Muscle of leg (tissue), 11 donors: Measurements from ENCODE around the gene CBFA2T3. TPM values are rescaled to one million over a fixed set of nuclear protein-coding genes. Genes with fewer than 3 reads are reported as not detected.
A peak's percentile ranks its signal among the peaks of the same experiment; 100 is the strongest.

Experiments
- DNase-seq: peaks from one replicate; pipeline ENCODE4 v3.0.0; 2013
- H3K27ac ChIP-seq: one replicate; pipeline ENCODE4 v1.5.1; 2013; ENCODE audit warnings: mild to moderate bottlenecking, low read length, control low read depth
- H3K27me3 ChIP-seq: one replicate; pipeline ENCODE4 v1.6.1; 2013; ENCODE audit warnings: low read length; ENCODE audit not compliant: control insufficient read depth, insufficient read depth
- H3K36me3 ChIP-seq: one replicate; pipeline ENCODE4 v1.6.1; 2013; ENCODE audit warnings: low read length; ENCODE audit not compliant: control insufficient read depth, insufficient read depth
- H3K4me1 ChIP-seq: one replicate; pipeline ENCODE4 v1.6.1; 2013; ENCODE audit warnings: low read length; ENCODE audit not compliant: control insufficient read depth, insufficient read depth
- H3K4me3 ChIP-seq: one replicate; pipeline ENCODE4 v1.5.1; 2013; ENCODE audit warnings: low read length, control low read depth
- H3K9me3 ChIP-seq: replicated peaks from 2 replicates; pipeline ENCODE4 v1.6.1; 2013; ENCODE audit warnings: low read depth, low read length; ENCODE audit not compliant: control insufficient read depth
- WGBS: methylation state at CpG from one replicate; pipeline ENCODE4 v1.1.5; 2013; ENCODE audit warnings: missing lambda C conversion rate; ENCODE audit not compliant: insufficient coverage; 5-methylcytosine and 5-hydroxymethylcytosine counted together
- polyA plus RNA-seq, 8 donors: library from polyadenylated mRNA; unstranded; fragments of 120-200 nt; gene quantifications; one replicate each; pipeline versions ENCODE4 v1.2.1 to v1.2.3, GENCODE V29; 2013; ENCODE audit warnings: inconsistent platforms in 1 of 8, low replicate concordance in 1 of 8; ENCODE audit not compliant: insufficient read length in 8 of 8, insufficient read depth in 1 of 8
- total RNA-seq: library from RNA; stranded (reverse); fragments of 120-200 nt; gene quantifications from one replicate; pipeline ENCODE4 v1.2.4, GENCODE V29; 2013

Gene CBFA2T3
- total and polyA plus RNA-seq, 9 donors = 3.8 to 23.0 (median 17.8) TPM

DNA sequence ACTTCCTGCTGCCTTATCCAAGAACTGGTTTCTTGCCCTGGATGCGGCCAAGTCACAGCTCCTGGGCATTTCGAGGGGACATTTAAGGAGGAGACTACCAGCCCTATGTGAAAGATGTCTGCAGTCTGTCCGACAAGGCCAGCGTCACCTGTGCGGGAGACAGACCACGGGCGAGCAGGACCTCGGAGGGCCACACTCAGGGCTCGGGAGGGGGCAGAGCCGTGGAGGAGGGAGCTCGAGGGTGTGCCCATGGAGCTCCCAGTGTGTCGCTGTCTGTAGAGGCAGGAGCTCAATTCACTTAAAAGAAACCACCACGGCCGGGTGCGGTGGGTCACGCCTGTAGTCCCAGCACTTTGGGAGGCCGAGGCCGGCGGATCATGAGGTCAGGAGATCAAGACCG is 33.3 kb downstream of the CBFA2T3 start:
- no peak for DNase-seq
- Histone ChIP-seq H3K4me3 (no peak overlapping the region), H3K36me3 (no peaks in the 10 kb centered on the region), H3K9me3 (no peaks in the 10 kb centered on the region), H3K27ac (no peak overlapping the region), H3K27me3 (peaks cover 23% of the 10 kb centered on the region), H3K4me1 (peaks cover 20% of the 10 kb centered on the region)
- WGBS = 92% methylated on average over 16 of the region's 20 CpGs

DNA sequence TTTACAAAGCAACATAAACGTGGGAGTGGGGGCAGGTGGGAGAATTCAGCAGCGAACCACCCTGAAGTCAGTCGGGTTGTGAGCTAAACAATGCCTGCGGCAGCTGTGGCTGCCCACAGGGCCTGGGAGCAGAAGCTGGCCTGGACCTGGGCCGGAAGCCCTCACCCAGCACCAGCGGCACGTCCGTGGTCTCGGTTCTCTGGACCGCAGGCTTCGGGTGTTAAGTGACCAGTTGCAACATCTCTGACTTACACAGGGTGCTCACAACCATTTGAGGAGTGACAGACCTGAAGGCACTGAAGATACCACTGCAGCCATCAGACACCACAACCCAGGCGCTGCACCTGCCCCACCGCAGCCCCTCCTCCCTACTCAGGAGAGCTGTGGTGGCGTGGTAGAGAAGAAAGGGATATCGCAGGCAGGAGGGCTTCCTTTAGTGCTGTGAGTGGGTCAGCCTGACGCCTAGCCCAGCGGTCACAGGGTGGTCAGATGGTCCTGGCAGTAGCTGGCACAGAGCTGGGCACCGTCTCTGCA is 33.8 kb downstream of the CBFA2T3 start:
- DNase-seq = no peak
- no peak overlapping the region for H3K27ac ChIP-seq
- 86% methylated on average over 15 of the region's 18 CpGs for WGBS

DNA sequence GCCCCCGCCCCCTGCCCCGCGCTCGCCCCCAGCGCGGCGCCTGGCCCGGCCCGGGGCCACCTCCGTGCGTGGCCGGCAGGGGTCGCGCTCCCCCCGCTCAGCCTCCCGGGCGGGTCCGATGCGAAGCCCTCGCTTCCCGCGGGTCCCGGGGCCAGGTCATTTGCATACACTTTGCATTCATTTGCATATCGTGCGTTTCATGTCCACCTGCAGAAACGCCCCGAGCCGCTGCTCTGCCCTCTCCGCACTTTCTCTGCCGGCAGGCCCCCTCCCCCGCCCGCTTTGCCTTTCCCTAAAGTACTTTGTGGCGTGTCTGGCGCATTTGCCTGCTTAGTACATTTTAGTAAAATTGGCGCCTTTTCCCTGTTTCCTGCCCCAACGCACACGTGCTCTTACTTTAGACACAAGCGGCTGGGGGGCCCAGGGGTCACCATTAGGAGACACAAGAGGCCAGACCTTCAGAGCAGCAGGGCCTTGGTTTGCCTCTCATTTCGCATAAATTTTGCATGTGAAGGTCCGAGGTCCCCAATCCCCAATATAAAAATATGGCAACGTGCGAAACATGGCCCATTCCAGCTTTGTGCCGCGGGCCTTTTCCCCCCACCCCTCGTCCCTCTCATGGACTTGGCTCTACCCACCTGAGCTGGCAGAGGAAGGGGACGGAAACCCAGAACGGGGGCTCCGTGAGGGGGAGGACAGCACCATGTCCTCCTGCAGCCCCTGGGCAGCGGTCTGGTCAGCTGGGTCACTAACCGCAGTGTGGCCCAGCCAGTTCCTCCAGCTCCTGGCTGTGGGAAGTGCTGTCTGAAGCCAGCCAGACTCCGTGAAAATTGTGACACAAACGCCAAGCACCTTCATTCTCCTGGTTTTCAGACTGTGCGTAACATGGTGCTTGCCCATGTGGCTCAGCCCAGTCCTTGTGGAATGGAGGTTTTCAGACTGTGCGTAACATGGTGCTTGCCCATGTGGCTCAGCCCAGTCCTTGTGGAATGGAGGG is 34.8 kb downstream of the CBFA2T3 start:
- H3K4me3 ChIP-seq = no peak overlapping the region
- H3K4me1 ChIP-seq = peaks cover 35% of the 10 kb centered on the region
- H3K27ac ChIP-seq = no peak overlapping the region
- peaks cover 15% of the 10 kb centered on the region for H3K27me3 ChIP-seq
- peaks cover 8% of the 10 kb centered on the region for H3K36me3 ChIP-seq
- 14% methylated on average over 53 of the region's 54 CpGs for WGBS
- no peaks in the 10 kb centered on the region for H3K9me3 ChIP-seq
- peak; percentile 67 for DNase-seq

More for the DNA sequence above, 33.8 kb downstream of the CBFA2T3 start:
- Histone ChIP-seq H3K9me3 (no peaks in the 10 kb centered on the region), H3K4me3 (no peak overlapping the region), H3K36me3 (peaks cover 3% of the 10 kb centered on the region), H3K27me3 (peaks cover 18% of the 10 kb centered on the region), H3K4me1 (peaks cover 25% of the 10 kb centered on the region)

DNA sequence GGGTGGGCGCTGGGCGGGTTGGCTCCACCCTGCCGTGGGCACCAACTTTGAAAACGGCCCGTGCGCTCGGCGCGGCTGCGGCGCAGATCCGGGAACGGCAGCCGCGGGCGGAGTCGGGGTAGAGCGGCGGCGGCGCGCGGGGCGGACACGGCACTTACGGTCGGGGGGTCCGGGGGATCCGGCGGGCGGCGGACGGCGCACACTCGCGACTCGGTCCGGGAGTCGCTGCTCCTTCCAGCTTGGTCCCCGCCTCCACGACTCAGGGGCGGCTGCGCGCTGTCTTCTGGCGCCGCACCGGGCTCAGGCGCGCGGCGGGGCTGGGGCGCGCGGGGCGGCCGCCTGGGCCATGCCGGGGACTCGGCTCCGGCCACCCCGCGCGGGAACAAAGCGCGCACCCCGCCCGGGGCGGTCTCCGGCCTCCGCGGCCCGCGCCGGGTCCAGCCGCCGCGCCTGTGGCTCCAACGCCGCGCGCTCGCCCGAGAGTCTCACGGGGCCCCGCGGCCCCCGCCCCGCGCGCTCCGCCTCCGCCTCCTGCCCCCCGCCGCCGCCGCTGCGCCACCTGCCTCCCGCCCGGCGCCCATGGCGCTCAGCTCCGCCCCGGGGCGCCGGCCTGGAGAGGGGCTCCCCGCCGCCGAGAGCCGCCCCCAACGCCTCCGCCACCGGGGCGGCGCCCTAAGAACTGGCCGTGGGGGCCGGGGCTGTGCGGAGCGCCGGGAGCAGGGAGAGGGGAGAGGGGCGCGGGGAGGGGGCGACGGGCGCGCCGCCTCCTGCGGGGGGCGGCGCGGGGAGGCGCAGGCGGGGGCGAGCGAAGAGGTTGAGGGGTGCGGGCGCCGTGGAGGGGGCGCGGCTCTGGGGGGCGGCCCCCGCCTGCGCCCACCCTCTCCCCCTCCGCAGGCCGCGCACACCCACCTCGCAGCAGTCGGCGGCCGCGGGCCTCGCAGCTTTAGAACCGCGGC is 35.9 kb downstream of the CBFA2T3 start:
- Histone ChIP-seq H3K36me3 (peaks cover 9% of the 10 kb centered on the region), H3K4me1 (peaks cover 46% of the 10 kb centered on the region), H3K27me3 (peaks cover 15% of the 10 kb centered on the region), H3K27ac (no peak overlapping the region), H3K4me3 (peak overlapping the region; percentile 62), H3K9me3 (no peaks in the 10 kb centered on the region)
- under 1% methylated on average over 120 of the region's 152 CpGs for WGBS
- DNase-seq = peak; percentile 72

DNA sequence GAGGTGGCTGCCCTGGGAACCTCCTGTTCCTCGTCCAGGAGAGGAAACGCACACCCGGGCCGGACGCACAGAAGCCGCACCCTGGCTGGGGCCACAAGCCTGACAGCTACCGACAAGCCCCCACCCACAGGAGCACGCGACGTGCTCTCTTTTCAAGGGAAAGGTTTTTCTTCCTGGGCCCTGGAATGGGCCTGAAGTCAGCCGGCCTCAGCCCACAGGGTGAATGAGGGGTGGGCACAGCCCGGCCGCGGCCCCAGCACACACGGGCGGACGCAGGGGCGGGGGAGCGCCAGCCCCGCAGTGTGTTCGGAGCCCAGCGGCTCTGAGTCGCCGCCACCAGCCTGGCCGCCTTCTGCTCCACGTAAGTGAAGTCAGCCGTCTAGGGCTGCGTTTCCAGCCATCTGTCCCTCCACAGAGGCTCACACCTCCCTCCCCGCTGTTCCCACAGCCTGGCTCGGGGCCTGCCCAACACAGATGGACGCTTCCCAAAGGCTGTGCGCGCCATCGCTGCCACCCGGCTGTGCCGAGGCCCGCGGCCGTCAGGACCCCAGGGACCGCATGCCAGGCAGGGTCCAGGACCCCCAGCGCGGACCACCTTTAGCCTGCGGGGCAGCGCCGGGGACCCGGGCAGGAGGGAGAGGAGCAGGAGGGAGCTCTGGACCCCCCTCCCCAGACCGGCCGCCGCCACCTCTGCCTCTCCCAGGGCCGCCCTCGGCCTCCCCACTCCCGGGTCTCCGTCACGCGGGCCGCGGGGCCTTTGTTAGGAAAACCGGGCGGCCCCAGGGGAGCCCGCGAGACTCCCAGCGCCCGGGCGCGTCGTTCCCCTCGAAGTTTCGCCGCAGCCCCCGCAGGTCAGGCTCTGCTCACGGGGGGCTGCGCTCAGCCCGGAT is 36.8 kb downstream of the CBFA2T3 start:
- 1% methylated on average over 61 of the region's 73 CpGs for WGBS
- peak; percentile 74 for DNase-seq
- Histone ChIP-seq H3K36me3 (peaks cover 16% of the 10 kb centered on the region), H3K9me3 (no peaks in the 10 kb centered on the region), H3K27ac (peak overlapping the region; percentile 69), H3K27me3 (peaks cover 15% of the 10 kb centered on the region), H3K4me3 (peak overlapping the region; percentile 62), H3K4me1 (peaks cover 55% of the 10 kb centered on the region)

DNA sequence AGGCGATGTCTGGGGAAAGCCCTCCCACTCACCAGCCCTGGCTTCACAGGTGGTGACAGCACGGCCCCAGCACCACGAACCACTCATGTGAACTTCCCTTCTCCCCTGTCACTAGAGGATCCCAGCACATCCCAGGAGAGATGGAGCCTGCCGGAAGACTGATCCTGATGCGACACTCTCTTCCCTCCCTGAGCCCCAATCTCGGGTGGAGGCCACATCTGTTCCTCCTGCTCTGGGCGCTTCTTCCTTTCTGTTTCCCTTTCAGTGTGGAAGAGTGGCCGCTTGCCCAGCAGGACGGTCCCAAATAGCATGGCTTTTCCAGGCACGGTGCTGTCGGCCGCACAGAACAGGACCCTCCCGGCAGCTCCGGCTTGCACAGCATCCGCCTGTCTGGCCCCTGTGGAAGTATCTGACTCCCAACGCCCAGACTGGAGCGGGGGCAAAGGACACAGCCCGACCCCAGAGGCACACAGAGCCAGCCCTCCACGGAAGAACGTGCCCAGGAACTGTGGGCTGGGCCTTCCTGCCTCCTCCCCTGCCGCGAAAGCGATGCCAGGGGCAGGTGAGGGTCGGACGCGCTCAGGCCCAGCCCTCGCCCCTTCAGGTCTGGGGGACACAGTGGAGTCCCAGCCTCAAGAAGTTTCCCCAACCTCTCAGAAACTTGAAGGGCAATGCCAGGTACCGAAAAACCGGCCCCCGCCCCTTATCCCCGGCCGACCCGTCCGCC is 37.6 kb downstream of the CBFA2T3 start:
- Histone ChIP-seq H3K36me3 (peaks cover 16% of the 10 kb centered on the region), H3K27me3 (peaks cover 15% of the 10 kb centered on the region), H3K27ac (peak overlapping the region; percentile 69), H3K4me3 (peak overlapping the region; percentile 62), H3K4me1 (peaks cover 56% of the 10 kb centered on the region), H3K9me3 (no peaks in the 10 kb centered on the region)
- 8% methylated on average over 32 of the region's 34 CpGs for WGBS
- peak; percentile 79 for DNase-seq

DNA sequence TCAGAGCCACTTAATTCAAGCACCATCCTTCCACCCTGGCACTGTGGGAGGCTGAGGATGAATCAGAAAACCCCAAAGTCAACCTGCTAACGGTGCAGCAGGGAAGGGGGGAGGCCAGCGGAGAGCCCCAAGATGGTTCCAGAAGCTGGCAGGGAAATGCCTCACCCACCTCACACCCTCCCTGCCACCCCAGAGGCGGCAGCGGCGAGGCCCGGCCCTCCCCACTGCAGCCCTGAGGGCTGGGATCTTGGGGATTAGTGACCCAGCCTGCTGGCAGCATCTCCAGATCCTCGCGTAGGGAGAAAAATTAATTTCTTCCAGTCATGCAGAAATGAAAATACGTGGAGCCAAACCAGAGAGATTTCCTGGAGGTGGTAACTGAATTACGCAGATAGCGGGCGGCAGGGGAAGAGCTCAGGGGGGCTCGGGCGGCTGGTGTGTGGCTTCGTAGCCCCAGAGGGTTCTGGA is 38.2 kb downstream of the CBFA2T3 start:
- peak; percentile 73 for DNase-seq
- WGBS = 3% methylated on average over 7 of the region's 15 CpGs
- peaks cover 15% of the 10 kb centered on the region for H3K27me3 ChIP-seq

DNA sequence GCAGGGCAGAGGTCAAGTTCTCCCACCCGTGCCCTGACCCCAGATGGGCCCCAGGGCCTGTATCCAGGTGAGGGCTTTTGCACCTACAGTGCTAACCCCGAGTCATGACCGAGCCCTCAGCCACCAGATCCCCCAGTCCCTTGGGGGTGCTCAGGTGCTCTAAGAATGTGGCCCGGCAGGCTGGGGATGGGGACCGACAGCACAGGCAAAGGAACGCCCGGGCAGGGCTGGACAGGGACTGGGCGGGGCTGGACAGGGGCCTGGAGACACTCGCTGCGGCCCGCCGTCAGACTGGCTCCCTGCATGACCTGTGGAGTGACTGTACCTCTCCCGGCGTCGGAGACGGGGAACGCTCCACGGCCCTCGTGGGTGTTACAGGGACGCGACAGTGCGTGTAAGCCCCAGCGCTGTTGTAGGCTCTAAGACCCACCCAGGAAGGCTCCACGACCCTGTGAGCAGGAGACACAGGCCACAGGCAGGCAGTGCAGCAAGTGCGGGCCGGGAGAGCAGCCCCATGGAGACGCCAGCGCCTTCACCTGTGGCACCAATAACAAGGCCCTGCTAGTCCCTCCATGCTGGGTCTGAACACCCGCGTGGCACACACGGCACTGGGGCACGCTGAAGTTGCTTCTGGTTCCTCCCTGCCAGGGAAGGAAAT is 38.8 kb downstream of the CBFA2T3 start:
- peak overlapping the region; percentile 93 for H3K27ac ChIP-seq

More for the DNA sequence above, 38.2 kb downstream of the CBFA2T3 start:
- Histone ChIP-seq H3K4me3 (peak overlapping the region; percentile 62), H3K4me1 (peaks cover 56% of the 10 kb centered on the region), H3K36me3 (peaks cover 16% of the 10 kb centered on the region), H3K27ac (peak overlapping the region; percentile 69), H3K9me3 (no peaks in the 10 kb centered on the region)

More for the DNA sequence above, 38.8 kb downstream of the CBFA2T3 start:
- H3K4me1 ChIP-seq = peaks cover 56% of the 10 kb centered on the region
- H3K4me3 ChIP-seq = no peak overlapping the region
- peaks cover 16% of the 10 kb centered on the region for H3K36me3 ChIP-seq
- WGBS = 81% methylated on average over 28 of the region's 32 CpGs
- no peak for DNase-seq
- H3K27me3 ChIP-seq = peaks cover 12% of the 10 kb centered on the region
- no peaks in the 10 kb centered on the region for H3K9me3 ChIP-seq
